GM18951 (cell line): Measurements from ENCODE around the gene FOXF1.

Experiments used
- POLR2A ChIP-seq: IDR thresholded peaks from 4 replicates; pipeline ENCODE4 v1.6.1; 2011; ENCODE audit warnings: mild to moderate bottlenecking; ENCODE audit not compliant: insufficient read length, insufficient read depth; ENCODE audit errors: extremely low read depth
- in situ Hi-C: fragments of 300-500 bp; cut with MboI; formaldehyde crosslinking; loops from one replicate; pipeline ENCODE4 v1.12.0; 2022; ENCODE audit warnings: low sequenced_read_pairs, mixed read lengths, inconsistent platforms; ENCODE audit not compliant: unreplicated experiment

The FOXF1 gene

DNA sequence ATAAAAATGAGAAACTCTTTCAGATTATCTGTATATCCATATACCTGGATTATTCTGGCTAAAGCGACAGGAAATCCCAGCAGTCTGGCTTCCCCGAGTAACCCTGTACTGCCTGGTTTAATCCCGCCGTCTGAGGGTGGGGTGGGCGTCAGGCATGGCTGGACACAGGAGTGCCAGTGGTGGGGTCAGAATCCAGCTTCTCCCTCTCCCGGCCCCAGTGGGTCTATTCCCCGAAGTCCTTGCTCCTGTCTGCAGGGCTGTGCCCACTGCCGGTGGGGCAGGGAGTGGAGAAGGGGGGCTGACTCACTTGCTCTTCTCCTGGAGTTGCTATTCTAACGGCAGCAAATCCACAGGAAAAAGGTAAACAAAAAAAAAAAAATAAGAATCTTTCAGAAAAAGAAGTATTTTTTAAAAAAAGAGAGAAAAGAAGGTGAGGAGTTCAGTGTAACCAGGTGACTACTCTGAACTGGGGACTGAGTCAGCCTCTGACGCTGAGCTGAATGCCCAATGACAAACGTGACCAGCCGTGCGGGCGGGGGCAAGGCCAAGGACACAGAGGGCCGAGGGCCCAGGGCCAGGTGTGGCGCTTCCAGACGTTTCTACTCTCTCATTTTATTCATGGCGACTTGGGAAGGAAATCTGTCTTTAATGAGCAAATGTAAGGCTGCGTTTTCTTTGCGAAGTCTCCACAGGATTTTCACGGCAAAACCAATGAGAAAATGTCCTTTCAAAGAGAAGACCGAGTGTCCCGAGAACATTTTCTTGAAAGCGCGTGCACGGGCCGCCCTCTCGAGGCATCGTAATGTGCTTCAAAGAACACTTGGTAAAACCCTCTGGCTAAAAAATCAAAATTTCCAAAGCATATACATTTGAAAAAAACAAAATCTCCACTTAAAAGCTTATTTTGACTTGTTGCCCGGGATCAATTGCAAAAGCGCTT lies 20.2 kb downstream of the FOXF1 start:
- in situ Hi-C loops, result no loop called here
- TF ChIP-seq POLR2A, result no peak

GRCh38 chr16:86531191-86531545 lies 20.8 kb downstream of the FOXF1 start:
- TF ChIP-seq POLR2A, result no peak
- in situ Hi-C loops, result no loop called here

GRCh38 chr16:86531641-86532525 lies 21.6 kb downstream of the FOXF1 start:
- TF ChIP-seq POLR2A, result no peak
- in situ Hi-C loops, result no loop called here

GRCh38 chr16:86532526-86532815 lies 22.1 kb downstream of the FOXF1 start:
- in situ Hi-C loops, result no loop called here
- no peak for TF ChIP-seq POLR2A

GRCh38 chr16:86533076-86533475 lies 22.7 kb downstream of the FOXF1 start:
- in situ Hi-C loops, result no loop called here
- no peak for TF ChIP-seq POLR2A

GRCh38 chr16:86533767-86534351 lies 23.5 kb downstream of the FOXF1 start:
- TF ChIP-seq POLR2A, result no peak
- in situ Hi-C loops, result no loop called here

GRCh38 chr16:86534779-86535615 lies 24.7 kb downstream of the FOXF1 start:
- in situ Hi-C loops, result no loop called here
- TF ChIP-seq POLR2A, result no peak

- no peak for TF ChIP-seq POLR2A
- in situ Hi-C loops, result no loop called here
Measured at GRCh38 chr16:86536621-86537020, 26.3 kb downstream of the FOXF1 start.

DNA sequence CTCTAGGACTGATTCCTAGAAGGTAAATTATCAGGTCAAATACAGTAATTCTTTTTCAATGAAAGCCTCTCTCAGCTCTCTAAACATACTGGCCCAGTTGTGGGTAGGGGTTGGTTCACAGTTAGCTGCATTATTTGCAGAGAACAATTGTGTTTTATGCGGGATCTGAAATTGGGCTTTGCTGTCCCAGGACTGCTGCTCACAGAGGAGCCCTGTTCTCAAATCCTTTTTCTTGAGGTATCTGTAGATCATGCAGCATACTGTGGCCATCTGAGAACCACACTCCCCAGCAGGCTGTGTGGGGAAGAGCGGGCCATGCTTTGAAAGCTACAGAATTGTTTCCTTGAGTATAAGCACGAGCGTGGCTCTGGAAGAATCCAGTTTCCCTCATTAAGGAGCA lies 27.2 kb downstream of the FOXF1 start:
- in situ Hi-C loops, result no loop called here

GRCh38 chr16:86538196-86538780 lies 28.0 kb downstream of the FOXF1 start:
- TF ChIP-seq POLR2A, result no peak
- in situ Hi-C loops, result no loop called here

More for the DNA sequence above, 27.2 kb downstream of the FOXF1 start:
- TF ChIP-seq POLR2A, result no peak

DNA sequence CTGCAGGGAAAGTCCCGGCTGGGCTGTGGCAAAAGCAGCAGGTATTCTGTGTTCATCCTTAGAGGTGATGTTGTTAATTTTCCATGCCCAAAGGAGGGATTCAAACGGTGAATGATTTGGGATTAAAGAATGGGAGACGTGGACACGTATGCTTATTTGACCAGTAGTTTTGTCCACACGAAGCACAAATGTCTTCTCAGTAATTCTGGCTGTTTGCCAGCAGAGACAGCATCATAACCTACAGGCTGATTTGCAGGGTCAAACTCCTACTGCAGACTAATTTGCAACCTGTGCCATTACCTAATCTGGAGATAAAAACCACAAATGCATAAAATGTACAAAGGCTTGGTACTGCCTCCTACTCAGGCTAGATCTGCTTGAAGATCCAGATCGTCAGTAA lies 30.6 kb downstream of the FOXF1 start:
- TF ChIP-seq POLR2A, result no peak
- in situ Hi-C loops, result no loop called here

- no peak for TF ChIP-seq POLR2A
- in situ Hi-C loops, result no loop called here
Measured at GRCh38 chr16:86541560-86541959, 31.2 kb downstream of the FOXF1 start.
